ENCODE results near the gene LPCAT1.

The LPCAT1 gene

GRCh38 chr5:1471997-1472963 lies 51.5 kb downstream of the LPCAT1 start:
- H3K4me1 ChIP-seq (ENCODE audit: insufficient read depth, low read length, poor library complexity, severe bottlenecking), result no peaks in the 10 kb centered on the region
- H3K27me3 ChIP-seq (ENCODE audit: insufficient read depth, low read length, poor library complexity, severe bottlenecking), result no peaks in the 10 kb centered on the region
- H3K9me2 ChIP-seq (replicated peaks; ENCODE audit: low read depth, low read length), result no peaks in the 10 kb centered on the region
- no peaks in the 10 kb centered on the region for H3F3A ChIP-seq (ENCODE audit: low read depth)
- H3K9ac ChIP-seq (ENCODE audit: low read depth, low read length, poor library complexity, severe bottlenecking), result no peak overlapping the region
- peaks cover 43% of the 10 kb centered on the region; the same call in 1 of the 2 replicates for H3K36me3 ChIP-seq (ENCODE audit: insufficient read depth, low read length)
- no peak for TF ChIP-seq CTCF (conservative IDR thresholded peaks at IDR 0.05; ENCODE audit: low read length)
- no peak for TF ChIP-seq EZH2phosphoT487 (IDR thresholded peaks at IDR 0.05; ENCODE audit: borderline replicate concordance)
- H3K79me2 ChIP-seq (ENCODE audit: insufficient read depth, low read length), result no peaks in the 10 kb centered on the region
- H4K20me1 ChIP-seq (ENCODE audit: insufficient read depth, low read length, poor library complexity, severe bottlenecking), result no peaks in the 10 kb centered on the region
- no peak overlapping the region for H3K4me3 ChIP-seq (ENCODE audit: low read length, poor library complexity, severe bottlenecking)
- no peak overlapping the region for H2AFZ ChIP-seq (ENCODE audit: low read length)
- no peaks in the 10 kb centered on the region for H3K9me3 ChIP-seq (ENCODE audit: insufficient read depth, low read depth, low read length)
- no peak overlapping the region for H3K4me2 ChIP-seq (ENCODE audit: low read depth, low read length, poor library complexity, severe bottlenecking)

- no peak for TF ChIP-seq CTCF (conservative IDR thresholded peaks at IDR 0.05; ENCODE audit: low read length)
- no peak for TF ChIP-seq EZH2phosphoT487 (IDR thresholded peaks at IDR 0.05; ENCODE audit: borderline replicate concordance)
- Histone ChIP-seq H3K79me2 (ENCODE audit: insufficient read depth, low read length) (no peaks in the 10 kb centered on the region), H3K4me3 (ENCODE audit: low read length, poor library complexity, severe bottlenecking) (no peak overlapping the region), H3K9me3 (ENCODE audit: insufficient read depth, low read depth, low read length) (no peaks in the 10 kb centered on the region), H3K9ac (ENCODE audit: low read depth, low read length, poor library complexity, severe bottlenecking) (no peak overlapping the region), H3K36me3 (ENCODE audit: insufficient read depth, low read length) (peaks cover 34% of the 10 kb centered on the region; the same call in 1 of the 2 replicates), H4K20me1 (ENCODE audit: insufficient read depth, low read length, poor library complexity, severe bottlenecking) (no peaks in the 10 kb centered on the region), H2AFZ (ENCODE audit: low read length) (no peak overlapping the region), H3F3A (ENCODE audit: low read depth) (no peaks in the 10 kb centered on the region), H3K9me2 (replicated peaks; ENCODE audit: low read depth, low read length) (no peaks in the 10 kb centered on the region), H3K27me3 (ENCODE audit: insufficient read depth, low read length, poor library complexity, severe bottlenecking) (no peaks in the 10 kb centered on the region), H3K4me2 (ENCODE audit: low read depth, low read length, poor library complexity, severe bottlenecking) (no peak overlapping the region), H3K4me1 (ENCODE audit: insufficient read depth, low read length, poor library complexity, severe bottlenecking) (no peaks in the 10 kb centered on the region)
Measured at GRCh38 chr5:1471240-1471853, 52.4 kb downstream of the LPCAT1 start.

- H3K79me2 ChIP-seq (ENCODE audit: insufficient read depth, low read length), result no peaks in the 10 kb centered on the region
- peaks cover 29% of the 10 kb centered on the region; the same call in 1 of the 2 replicates for H3K36me3 ChIP-seq (ENCODE audit: insufficient read depth, low read length)
- no peaks in the 10 kb centered on the region for H3K27me3 ChIP-seq (ENCODE audit: insufficient read depth, low read length, poor library complexity, severe bottlenecking)
- no peaks in the 10 kb centered on the region for H3K9me3 ChIP-seq (ENCODE audit: insufficient read depth, low read depth, low read length)
- no peaks in the 10 kb centered on the region for H3K4me1 ChIP-seq (ENCODE audit: insufficient read depth, low read length, poor library complexity, severe bottlenecking)
- H4K20me1 ChIP-seq (ENCODE audit: insufficient read depth, low read length, poor library complexity, severe bottlenecking), result no peaks in the 10 kb centered on the region
- no peak overlapping the region for H3K9ac ChIP-seq (ENCODE audit: low read depth, low read length, poor library complexity, severe bottlenecking)
- no peak overlapping the region for H2AFZ ChIP-seq (ENCODE audit: low read length)
- H3K4me2 ChIP-seq (ENCODE audit: low read depth, low read length, poor library complexity, severe bottlenecking), result no peak overlapping the region
- no peak for TF ChIP-seq EZH2phosphoT487 (IDR thresholded peaks at IDR 0.05; ENCODE audit: borderline replicate concordance)
- no peak for TF ChIP-seq CTCF (conservative IDR thresholded peaks at IDR 0.05; ENCODE audit: low read length)
- H3K4me3 ChIP-seq (ENCODE audit: low read length, poor library complexity, severe bottlenecking), result no peak overlapping the region
- no peaks in the 10 kb centered on the region for H3K9me2 ChIP-seq (replicated peaks; ENCODE audit: low read depth, low read length)
- no peaks in the 10 kb centered on the region for H3F3A ChIP-seq (ENCODE audit: low read depth)
Measured at GRCh38 chr5:1470762-1471211, 53.0 kb downstream of the LPCAT1 start.

Measured in Loucy (cell line).